ENCODE results near the gene SMOC1.

The SMOC1 gene

DNA sequence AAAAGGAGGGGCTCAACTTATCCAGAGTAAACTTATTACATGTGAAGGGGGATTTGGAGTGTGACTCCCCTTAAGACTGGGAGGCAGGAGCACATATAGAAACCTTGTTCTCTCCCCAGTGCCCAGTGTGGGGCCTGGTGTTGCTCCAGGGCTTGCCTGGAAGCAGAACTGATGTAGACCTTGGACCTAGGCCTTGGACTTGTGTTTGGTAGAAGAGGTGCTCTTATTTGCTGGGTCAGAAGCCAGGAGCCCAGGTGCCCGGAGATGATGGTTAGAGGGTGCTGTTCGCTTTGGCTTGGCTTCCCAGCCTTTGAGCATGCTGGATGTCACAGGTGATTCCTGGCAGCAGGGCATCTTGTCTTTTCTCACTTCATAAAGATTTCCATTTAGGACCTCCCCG is 110.4 kb downstream of the SMOC1 start:
- Histone ChIP-seq H3K4me2 (ENCODE audit: low read length) (no peak overlapping the region), H4K20me1 (ENCODE audit: insufficient read depth, low read length) (no peaks in the 10 kb centered on the region), H3K36me3 (ENCODE audit: insufficient read depth, low read length) (no peaks in the 10 kb centered on the region), H3F3A (ENCODE audit: insufficient read depth, low read length) (no peaks in the 10 kb centered on the region), H3K9ac (ENCODE audit: low read length) (no peak overlapping the region), H3K4me1 (ENCODE audit: insufficient read depth, low read length, severe bottlenecking) (no peaks in the 10 kb centered on the region), H3K9me2 (ENCODE audit: low read depth, low read length) (no peaks in the 10 kb centered on the region), H3K9me3 (ENCODE audit: low read length) (no peaks in the 10 kb centered on the region), H3K4me3 (ENCODE audit: low read depth, low read length, poor library complexity, severe bottlenecking) (no peak overlapping the region), H3K27ac (ENCODE audit: low read depth, low read length, poor library complexity, severe bottlenecking) (no peak overlapping the region), H3K27me3 (ENCODE audit: insufficient read depth, low read length) (no peaks in the 10 kb centered on the region), H2AFZ (ENCODE audit: low read length) (no peak overlapping the region), H3K79me2 (ENCODE audit: insufficient read depth, low read length) (no peaks in the 10 kb centered on the region)
- no peak for TF ChIP-seq EZH2 (IDR thresholded peaks at IDR 0.05; ENCODE audit: borderline replicate concordance, low read length)
- TF ChIP-seq, protein P1, sequence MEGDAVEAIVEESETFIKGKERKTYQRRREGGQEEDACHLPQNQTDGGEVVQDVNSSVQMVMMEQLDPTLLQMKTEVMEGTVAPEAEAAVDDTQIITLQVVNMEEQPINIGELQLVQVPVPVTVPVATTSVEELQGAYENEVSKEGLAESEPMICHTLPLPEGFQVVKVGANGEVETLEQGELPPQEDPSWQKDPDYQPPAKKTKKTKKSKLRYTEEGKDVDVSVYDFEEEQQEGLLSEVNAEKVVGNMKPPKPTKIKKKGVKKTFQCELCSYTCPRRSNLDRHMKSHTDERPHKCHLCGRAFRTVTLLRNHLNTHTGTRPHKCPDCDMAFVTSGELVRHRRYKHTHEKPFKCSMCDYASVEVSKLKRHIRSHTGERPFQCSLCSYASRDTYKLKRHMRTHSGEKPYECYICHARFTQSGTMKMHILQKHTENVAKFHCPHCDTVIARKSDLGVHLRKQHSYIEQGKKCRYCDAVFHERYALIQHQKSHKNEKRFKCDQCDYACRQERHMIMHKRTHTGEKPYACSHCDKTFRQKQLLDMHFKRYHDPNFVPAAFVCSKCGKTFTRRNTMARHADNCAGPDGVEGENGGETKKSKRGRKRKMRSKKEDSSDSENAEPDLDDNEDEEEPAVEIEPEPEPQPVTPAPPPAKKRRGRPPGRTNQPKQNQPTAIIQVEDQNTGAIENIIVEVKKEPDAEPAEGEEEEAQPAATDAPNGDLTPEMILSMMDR (IDR thresholded peaks at IDR 0.05; ENCODE audit: low read length): no peak

DNA sequence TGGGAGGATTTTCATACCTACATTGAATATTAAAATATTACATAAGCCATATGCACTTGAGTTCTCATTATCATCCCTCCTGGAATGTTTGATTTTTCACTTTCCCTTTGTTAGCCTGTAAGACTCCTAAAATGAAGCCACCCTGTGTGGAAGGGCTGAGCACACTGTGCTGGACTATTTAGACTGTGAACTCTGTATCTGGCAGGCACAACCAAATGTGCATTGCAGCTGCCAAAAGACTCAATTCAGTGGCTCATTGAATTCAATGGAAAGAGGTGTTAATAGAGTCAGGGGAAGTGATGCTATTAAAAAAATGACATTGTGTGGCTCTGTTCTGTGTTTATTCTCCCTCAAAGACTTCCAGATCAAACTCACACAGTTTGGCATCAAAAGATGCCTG is 111.1 kb downstream of the SMOC1 start:
- TF ChIP-seq, protein P1 (IDR thresholded peaks at IDR 0.05; ENCODE audit: low read length): no peak
- no peak for TF ChIP-seq EZH2 (IDR thresholded peaks at IDR 0.05; ENCODE audit: borderline replicate concordance, low read length)
- H3K36me3 ChIP-seq (ENCODE audit: insufficient read depth, low read length): no peaks in the 10 kb centered on the region
- no peak overlapping the region for H3K4me2 ChIP-seq (ENCODE audit: low read length)
- no peaks in the 10 kb centered on the region for H4K20me1 ChIP-seq (ENCODE audit: insufficient read depth, low read length)
- no peaks in the 10 kb centered on the region for H3K9me2 ChIP-seq (ENCODE audit: low read depth, low read length)
- H3K27ac ChIP-seq (ENCODE audit: low read depth, low read length, poor library complexity, severe bottlenecking): no peak overlapping the region
- no peaks in the 10 kb centered on the region for H3K79me2 ChIP-seq (ENCODE audit: insufficient read depth, low read length)
- no peaks in the 10 kb centered on the region for H3K27me3 ChIP-seq (ENCODE audit: insufficient read depth, low read length)
- no peaks in the 10 kb centered on the region for H3F3A ChIP-seq (ENCODE audit: insufficient read depth, low read length)
- H3K4me3 ChIP-seq (ENCODE audit: low read depth, low read length, poor library complexity, severe bottlenecking): no peak overlapping the region
- no peak overlapping the region for H2AFZ ChIP-seq (ENCODE audit: low read length)
- no peaks in the 10 kb centered on the region for H3K4me1 ChIP-seq (ENCODE audit: insufficient read depth, low read length, severe bottlenecking)
- no peak overlapping the region for H3K9ac ChIP-seq (ENCODE audit: low read length)
- H3K9me3 ChIP-seq (ENCODE audit: low read length): no peaks in the 10 kb centered on the region

DNA sequence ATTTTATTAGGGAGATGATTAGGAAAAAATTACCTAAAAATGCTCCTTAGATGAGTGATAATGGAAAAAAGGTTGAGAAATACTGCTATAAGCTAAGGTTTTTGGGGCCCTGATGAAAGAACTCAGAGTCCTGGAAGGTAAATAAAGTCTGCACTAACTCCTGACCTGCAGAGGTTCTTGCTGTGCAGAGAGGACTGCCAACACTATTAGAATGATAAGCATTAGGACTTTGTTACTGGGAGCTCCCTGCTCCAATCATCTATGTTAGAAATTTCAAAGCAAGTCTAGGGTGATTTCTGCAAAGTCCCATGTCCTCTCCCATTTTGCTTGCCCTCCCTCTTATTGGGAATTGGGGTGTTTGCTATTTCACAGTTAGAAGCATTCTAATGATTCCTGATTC is 112.2 kb downstream of the SMOC1 start:
- Histone ChIP-seq H3F3A (ENCODE audit: insufficient read depth, low read length) (no peaks in the 10 kb centered on the region), H3K9ac (ENCODE audit: low read length) (no peak overlapping the region), H3K4me2 (ENCODE audit: low read length) (no peak overlapping the region), H3K36me3 (ENCODE audit: insufficient read depth, low read length) (no peaks in the 10 kb centered on the region), H3K27ac (ENCODE audit: low read depth, low read length, poor library complexity, severe bottlenecking) (no peak overlapping the region), H4K20me1 (ENCODE audit: insufficient read depth, low read length) (no peaks in the 10 kb centered on the region), H3K9me3 (ENCODE audit: low read length) (no peaks in the 10 kb centered on the region), H3K4me1 (ENCODE audit: insufficient read depth, low read length, severe bottlenecking) (no peaks in the 10 kb centered on the region), H3K4me3 (ENCODE audit: low read depth, low read length, poor library complexity, severe bottlenecking) (no peak overlapping the region), H3K9me2 (ENCODE audit: low read depth, low read length) (no peaks in the 10 kb centered on the region), H2AFZ (ENCODE audit: low read length) (no peak overlapping the region), H3K79me2 (ENCODE audit: insufficient read depth, low read length) (no peaks in the 10 kb centered on the region), H3K27me3 (ENCODE audit: insufficient read depth, low read length) (no peaks in the 10 kb centered on the region)
- TF ChIP-seq, protein P1 (IDR thresholded peaks at IDR 0.05; ENCODE audit: low read length): no peak
- no peak for TF ChIP-seq EZH2 (IDR thresholded peaks at IDR 0.05; ENCODE audit: borderline replicate concordance, low read length)
